GM12891 (cell line): ENCODE data around the gene RSPH4A.
"Not testable (repeated sequence)": the region's sequence is repeated elsewhere in the genome, so short reads cannot be mapped to it uniquely, and the experiment has no call there.

ENCODE experiments used
- DNase-seq: peaks from one replicate; pipeline ENCODE4 v3.0.0; 2011; ENCODE audit warnings: low spot score; ENCODE audit not compliant: insufficient read length
- FAIRE-seq: peaks from 2 replicates; lab custom pipeline; 2011; peaks lifted over from hg19 to GRCh38; lab: Jason Lieb, UNC
- PAX5 ChIP-seq: IDR thresholded peaks from 2 replicates; pipeline ENCODE4 v1.6.1; 2011; ENCODE audit warnings: low read length, moderate library complexity, mild to moderate bottlenecking; ENCODE audit not compliant: insufficient read depth, severe bottlenecking
- POLR2A ChIP-seq: IDR thresholded peaks from 2 replicates; pipeline ENCODE4 v1.6.1; 2011; ENCODE audit warnings: low read depth, low read length, control low read depth
- POLR2AphosphoS5 ChIP-seq: IDR thresholded peaks from 2 replicates; pipeline ENCODE4 v1.6.1; 2011; ENCODE audit warnings: low read depth, low read length, control low read depth
- POU2F2 ChIP-seq: IDR thresholded peaks from 2 replicates; pipeline ENCODE4 v1.6.1; 2011; ENCODE audit warnings: low read depth, mild to moderate bottlenecking, control low read depth, low read length, moderate library complexity
- SPI1 ChIP-seq: IDR thresholded peaks from 2 replicates; pipeline ENCODE4 v1.6.1; 2011; ENCODE audit warnings: low read depth, low read length, control low read depth
- TAF1 ChIP-seq: IDR thresholded peaks from 2 replicates; pipeline ENCODE4 v1.6.1; 2011; ENCODE audit warnings: low read depth, low read length, control low read depth

RSPH4A gene

GRCh38 chr6:116625872-116626271 lies 9.6 kb downstream of the RSPH4A start:
- FAIRE-seq (no peak), DNase-seq (no peak)
- no peak for TF ChIP-seq TAF1
- TF ChIP-seq POLR2AphosphoS5: no peak
- no peak for TF ChIP-seq PAX5
- no peak for TF ChIP-seq POLR2A

- no peak for TF ChIP-seq TAF1
- TF ChIP-seq POU2F2: no peak
- TF ChIP-seq POLR2AphosphoS5: no peak
- no peak for TF ChIP-seq SPI1
- no peak for TF ChIP-seq PAX5
- TF ChIP-seq POLR2A: no peak
- no peak for FAIRE-seq
- DNase-seq: no peak
Observed at GRCh38 chr6:116629563-116629981, 13.3 kb downstream of the RSPH4A start.

GRCh38 chr6:116631379-116631990 lies 15.2 kb downstream of the RSPH4A start:
- FAIRE-seq (no peak), DNase-seq (no peak)
- no peak for TF ChIP-seq TAF1
- no peak for TF ChIP-seq POLR2A
- TF ChIP-seq SPI1: no peak
- no peak for TF ChIP-seq PAX5
- TF ChIP-seq POLR2AphosphoS5: no peak
- TF ChIP-seq POU2F2: no peak

- TF ChIP-seq SPI1 (no peak), POLR2A (no peak), TAF1 (no peak), PAX5 (no peak), POLR2AphosphoS5 (no peak)
- no peak for FAIRE-seq
- no peak for DNase-seq
Observed at GRCh38 chr6:116633685-116634084, 17.4 kb downstream of the RSPH4A start.

GRCh38 chr6:116648156-116648555 lies 31.9 kb downstream of the RSPH4A start:
- TF ChIP-seq SPI1: no peak
- no peak for TF ChIP-seq TAF1
- no peak for TF ChIP-seq POLR2AphosphoS5
- TF ChIP-seq POU2F2: no peak
- no peak for TF ChIP-seq POLR2A
- TF ChIP-seq PAX5: no peak
- no peak for DNase-seq
- no peak for FAIRE-seq

GRCh38 chr6:116649129-116649528 lies 32.9 kb downstream of the RSPH4A start:
- TF ChIP-seq TAF1 (no peak), POLR2AphosphoS5 (no peak), PAX5 (no peak), POLR2A (no peak), SPI1 (no peak), POU2F2 (no peak)
- DNase-seq (no peak), FAIRE-seq (no peak)

GRCh38 chr6:116651916-116652315 lies 35.6 kb downstream of the RSPH4A start:
- FAIRE-seq: no peak

GRCh38 chr6:116661594-116661993 lies 45.3 kb downstream of the RSPH4A start:
- DNase-seq: no peak
- TF ChIP-seq PAX5: no peak
- no peak for FAIRE-seq

More at GRCh38 chr6:116651916-116652315, 35.6 kb downstream of the RSPH4A start:
- TF ChIP-seq POU2F2: no peak
- no peak for TF ChIP-seq SPI1
- no peak for TF ChIP-seq PAX5
- no peak for TF ChIP-seq TAF1
- TF ChIP-seq POLR2AphosphoS5: no peak
- TF ChIP-seq POLR2A: no peak
- DNase-seq: no peak

GRCh38 chr6:116662202-116662601 lies 45.9 kb downstream of the RSPH4A start:
- no peak for DNase-seq
- FAIRE-seq: peak; percentile 57
- TF ChIP-seq PAX5 (no peak), SPI1 (no peak), POLR2A (no peak), TAF1 (no peak), POLR2AphosphoS5 (no peak), POU2F2 (no peak)

- no peak for DNase-seq
- TF ChIP-seq POLR2A (no peak), PAX5 (no peak), POU2F2 (no peak), TAF1 (no peak), POLR2AphosphoS5 (no peak), SPI1 (no peak)
- no peak for FAIRE-seq
Observed at GRCh38 chr6:116663308-116663707, 47.0 kb downstream of the RSPH4A start.

GRCh38 chr6:116664169-116664568 lies 47.9 kb downstream of the RSPH4A start:
- DNase-seq, FAIRE-seq: not testable (repeated sequence)
